Measurements from ENCODE around the gene MYADM.
A peak's percentile ranks its signal among the peaks of the same experiment; 100 is the strongest.

MYADM gene

DNA sequence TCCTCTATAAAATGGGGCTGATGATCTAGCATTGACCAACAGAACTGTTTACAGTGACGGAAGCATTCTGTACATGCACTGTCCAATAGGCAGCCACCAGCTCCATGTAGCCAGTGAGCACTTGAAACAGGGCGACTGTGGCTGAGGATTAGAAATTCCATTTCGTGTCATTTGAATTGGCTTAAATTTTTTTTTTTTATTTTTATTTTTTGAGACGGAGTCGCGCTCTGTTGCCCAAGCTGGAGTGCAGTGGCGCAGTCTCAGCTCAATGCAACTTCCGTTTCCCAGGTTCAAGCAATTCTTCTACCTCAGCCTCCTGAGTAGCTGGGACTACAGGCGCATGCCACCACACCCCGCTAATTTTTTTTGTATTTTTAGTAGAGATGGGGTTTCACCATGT is 17.4 kb downstream of the MYADM start:
- no peak for DNase-seq (ENCODE audit: low spot score)

DNA sequence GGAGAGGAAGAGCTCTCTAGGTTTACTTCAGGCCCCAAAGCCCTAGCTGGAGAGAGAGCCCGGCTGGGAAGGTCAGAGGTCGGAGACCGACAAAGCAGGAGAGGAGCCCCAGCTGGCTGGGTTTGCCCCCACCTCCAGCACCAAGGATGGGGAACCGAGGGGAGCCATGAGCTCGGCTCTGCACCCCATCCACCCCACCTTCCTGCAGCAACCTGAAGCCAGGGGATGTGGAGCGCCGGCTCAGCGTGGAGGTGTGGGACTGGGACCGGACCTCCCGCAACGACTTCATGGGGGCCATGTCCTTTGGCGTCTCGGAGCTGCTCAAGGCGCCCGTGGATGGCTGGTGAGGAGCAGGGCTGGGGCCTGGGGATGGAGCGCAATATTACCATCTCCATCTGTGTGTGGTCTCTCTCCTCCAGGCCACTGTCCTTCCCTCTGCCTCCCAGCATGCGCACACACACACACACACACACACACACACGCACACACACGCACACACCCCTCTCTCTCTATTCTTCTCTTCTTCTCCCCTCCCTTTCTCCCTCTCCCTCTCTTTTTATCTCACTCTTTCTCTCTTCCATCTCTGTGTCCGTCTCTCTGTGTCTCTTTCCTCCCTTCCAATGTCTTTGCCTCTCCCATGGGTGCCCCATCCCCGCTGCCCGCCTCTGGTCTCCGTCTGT is 24.8 kb downstream of the MYADM start:
- no peak for DNase-seq (ENCODE audit: low spot score)

DNA sequence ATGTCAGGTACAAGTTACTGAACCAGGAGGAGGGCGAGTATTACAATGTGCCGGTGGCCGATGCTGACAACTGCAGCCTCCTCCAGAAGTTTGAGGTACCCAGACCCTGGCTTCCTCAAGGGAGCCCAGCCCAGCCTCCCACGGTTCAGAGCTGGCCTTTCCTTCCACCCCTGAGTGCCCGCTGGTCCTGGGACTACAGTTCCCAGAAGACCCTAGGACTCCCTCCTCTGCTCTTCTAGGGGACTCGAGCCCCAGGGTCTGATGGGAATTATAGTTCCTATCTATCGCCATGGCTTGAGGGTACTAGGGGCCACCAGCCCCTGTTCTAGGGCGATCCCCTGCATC is 25.3 kb downstream of the MYADM start:
- DNase-seq (ENCODE audit: low spot score) = no peak

DNA sequence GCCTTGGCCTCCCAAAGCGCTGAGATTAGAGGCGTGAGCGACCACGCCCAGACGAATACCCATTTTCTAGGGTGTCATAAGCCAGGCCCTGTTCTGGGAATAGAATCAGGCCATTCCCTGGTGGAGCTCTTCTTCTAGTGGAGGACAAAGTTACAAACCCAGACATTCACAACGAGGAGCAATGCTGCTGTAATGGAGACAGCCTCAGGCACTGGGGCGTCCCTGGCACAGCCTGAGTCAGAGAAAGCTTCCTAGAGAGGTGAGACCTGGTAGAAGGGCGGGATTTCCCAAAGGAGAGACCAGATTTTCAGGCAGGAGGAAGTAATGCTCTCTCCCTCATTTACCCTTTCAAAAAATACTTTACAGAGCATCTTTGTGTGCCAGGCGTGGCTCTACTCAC is 27.0 kb downstream of the MYADM start:
- DNase-seq (ENCODE audit: low spot score) = no peak

DNA sequence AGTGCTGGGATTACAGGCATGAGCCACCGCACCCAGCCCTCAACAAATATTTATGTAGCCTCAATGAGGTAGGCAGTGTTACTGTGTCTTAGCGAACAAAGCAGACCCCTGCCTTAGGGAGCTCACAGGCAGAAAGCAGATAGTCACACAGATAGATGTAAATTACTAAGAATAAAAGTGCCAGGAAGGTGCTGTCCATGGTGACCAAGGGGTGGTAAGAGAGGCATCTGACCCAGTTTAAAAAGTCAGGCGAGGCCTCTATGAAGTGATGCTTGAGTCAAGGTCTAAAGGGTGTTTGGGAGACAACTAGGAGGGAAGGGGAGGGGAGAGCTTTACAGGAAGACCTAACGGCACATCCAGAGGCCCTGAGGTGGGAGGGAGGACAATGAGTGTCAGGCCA is 29.0 kb downstream of the MYADM start:
- no peak for DNase-seq (ENCODE audit: low spot score)

DNA sequence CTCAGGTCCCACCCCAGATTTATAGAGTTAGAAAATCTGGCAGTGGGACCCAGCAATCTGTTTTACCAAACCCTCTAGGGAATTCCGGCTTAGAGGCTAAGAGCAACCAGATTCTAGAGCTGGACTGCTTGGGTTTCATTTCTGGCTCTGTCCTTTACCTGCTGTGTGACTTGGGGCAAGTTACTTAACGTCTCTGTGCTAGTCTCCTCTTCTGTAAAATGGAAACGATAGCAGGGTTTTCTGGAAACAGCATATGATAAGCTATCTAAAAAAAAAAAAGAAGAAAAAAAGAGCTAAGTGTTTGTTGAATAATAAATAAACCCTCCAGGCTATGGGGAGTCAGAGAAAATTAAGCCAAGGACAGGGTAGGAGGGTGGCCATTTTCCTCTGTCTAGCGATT is 29.8 kb downstream of the MYADM start:
- no peak for DNase-seq (ENCODE audit: low spot score)

DNA sequence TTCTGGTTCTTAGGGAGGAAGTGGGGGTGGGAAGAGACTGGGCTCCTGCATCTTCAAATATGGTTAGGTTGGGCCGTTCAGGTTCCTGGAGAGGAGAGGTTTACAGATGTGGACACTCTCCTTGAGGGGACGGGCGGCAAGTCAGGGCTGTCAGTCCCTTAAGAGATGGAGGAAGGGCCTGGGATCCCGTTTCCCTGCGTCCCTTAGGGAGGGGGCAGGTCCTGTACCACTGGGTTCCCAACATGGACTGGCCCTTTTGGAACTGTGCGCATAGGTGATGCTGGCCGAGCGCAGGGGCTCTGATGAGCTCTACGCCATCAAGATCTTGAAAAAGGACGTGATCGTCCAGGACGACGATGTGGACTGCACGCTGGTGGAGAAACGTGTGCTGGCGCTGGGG is 30.5 kb downstream of the MYADM start:
- no peak for DNase-seq (ENCODE audit: low spot score)

DNA sequence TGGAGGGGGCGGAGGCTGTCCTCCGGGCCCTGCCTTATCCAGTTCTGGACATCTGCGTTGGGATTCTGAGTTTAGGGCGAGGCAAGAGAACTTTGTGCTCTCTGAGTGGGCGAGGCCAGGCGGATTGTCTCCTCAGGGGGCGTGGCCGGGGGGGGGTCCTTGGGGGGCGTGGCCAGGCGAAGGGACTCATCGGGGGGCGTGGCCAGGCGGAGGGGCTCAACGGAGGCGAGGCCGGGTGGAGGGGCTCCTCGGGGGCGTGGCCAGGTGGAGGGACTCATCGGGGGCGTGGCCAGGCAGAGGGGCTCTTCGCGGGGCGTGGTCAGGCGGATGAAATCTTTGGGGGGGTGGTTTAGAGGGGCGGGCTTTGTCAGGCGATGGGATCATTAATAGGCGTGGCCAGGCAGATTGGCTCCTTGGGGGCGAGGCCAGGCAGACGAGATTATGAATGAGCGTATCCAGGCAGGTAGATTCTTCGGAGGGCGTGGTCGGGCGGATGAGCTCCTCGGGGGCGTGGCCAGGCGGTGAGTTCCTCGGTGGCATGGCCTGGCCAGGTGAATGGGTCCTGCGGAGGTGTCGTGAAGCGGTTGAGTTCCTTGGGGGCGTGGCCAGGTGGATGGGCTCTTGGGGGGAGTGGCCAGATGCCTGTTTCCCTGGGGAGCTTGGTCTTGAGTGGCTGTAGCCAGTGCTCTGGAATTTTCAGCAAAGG is 31.1 kb downstream of the MYADM start:
- DNase-seq (ENCODE audit: low spot score) = no peak

DNA sequence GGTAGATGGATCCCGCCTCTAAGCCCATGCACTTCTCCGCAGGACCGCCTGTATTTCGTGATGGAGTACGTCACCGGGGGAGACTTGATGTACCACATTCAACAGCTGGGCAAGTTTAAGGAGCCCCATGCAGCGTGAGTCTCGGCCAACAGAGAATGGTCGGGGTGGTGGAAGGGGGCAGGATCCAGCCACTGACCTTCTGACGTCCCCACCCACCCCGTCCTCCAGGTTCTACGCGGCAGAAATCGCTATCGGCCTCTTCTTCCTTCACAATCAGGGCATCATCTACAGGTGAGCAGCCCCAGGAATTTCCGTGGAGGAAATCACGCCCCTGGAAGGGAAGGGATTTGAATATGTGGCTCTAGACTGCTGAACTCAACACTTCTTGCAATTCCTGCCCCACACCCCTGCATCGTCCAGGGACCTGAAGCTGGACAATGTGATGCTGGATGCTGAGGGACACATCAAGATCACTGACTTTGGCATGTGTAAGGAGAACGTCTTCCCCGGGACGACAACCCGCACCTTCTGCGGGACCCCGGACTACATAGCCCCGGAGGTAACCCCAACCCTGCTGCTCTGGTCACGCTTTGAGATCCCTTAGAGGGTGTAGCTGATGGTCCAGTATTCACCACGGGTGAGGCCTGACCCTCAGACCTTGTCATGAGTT is 32.6 kb downstream of the MYADM start:
- DNase-seq (ENCODE audit: low spot score) = no peak

DNA sequence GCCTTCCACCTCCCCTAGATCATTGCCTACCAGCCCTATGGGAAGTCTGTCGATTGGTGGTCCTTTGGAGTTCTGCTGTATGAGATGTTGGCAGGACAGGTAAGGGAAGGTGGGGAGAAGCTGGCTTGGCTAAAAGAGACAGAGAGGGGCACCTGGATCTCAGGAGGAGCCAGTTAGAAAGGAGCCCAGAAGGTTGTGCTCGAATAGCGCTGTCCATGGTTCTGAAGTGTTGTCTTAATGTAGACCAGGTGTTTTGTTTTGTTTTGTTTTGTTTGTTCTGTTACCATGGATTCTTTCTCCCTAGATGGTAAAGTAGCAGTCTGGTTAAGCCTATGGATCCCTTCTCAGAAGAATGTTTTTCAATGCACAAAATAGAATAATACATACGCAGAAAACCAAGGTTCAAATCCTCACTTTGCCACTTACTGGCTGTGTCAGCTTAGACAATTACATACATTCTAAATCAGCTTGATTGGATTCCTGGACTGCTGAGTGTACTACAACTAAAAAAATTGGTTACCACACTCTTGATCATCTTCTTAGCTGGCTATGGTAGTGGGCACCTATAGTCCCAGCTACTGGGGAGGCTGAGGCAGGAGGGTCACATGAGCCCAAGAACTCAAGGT is 35.5 kb downstream of the MYADM start:
- peak; percentile 35 for DNase-seq (ENCODE audit: low spot score)

DNA sequence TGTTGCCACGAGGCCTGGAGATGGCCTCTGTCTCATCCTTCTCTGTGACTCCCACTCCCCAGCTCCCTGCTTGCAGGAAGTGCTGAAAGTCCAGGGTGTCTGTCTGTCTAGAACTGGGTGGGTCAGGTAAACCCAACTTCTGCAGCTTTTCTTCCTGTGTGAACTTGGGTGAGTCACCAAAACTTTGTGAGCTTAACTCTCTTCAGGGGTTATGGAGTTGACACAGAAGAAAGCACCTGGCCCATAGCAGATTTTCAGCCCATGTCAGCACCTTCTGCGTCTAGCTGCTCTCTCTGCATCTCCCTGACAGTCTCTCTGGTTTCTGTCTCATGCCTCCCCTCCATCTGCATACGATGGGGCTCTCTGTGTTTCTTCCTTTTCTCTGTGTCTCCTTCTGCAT is 37.2 kb downstream of the MYADM start:
- no peak for DNase-seq (ENCODE audit: low spot score)

DNA sequence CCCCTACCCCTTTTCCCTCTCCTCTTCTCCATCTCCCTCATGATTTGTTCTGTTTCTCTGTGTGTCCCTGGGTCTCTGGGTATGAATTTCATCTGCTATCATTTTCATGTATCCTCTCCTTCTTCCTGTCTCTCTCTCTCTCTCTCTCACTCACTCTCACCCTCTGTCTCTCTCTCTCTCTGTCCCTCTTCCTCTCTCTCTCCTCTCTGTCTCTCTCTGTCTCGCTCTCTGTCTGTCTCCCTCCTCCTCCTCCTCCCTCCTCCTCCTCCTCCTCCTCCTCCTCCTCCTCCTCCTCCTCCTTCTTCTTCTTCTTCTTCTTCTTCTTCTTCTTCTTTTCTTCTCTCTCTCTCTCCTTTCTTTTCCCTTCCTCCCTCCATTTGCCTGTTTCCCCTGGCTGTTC is 38.1 kb downstream of the MYADM start:
- DNase-seq (ENCODE audit: low spot score) = no peak

DNA sequence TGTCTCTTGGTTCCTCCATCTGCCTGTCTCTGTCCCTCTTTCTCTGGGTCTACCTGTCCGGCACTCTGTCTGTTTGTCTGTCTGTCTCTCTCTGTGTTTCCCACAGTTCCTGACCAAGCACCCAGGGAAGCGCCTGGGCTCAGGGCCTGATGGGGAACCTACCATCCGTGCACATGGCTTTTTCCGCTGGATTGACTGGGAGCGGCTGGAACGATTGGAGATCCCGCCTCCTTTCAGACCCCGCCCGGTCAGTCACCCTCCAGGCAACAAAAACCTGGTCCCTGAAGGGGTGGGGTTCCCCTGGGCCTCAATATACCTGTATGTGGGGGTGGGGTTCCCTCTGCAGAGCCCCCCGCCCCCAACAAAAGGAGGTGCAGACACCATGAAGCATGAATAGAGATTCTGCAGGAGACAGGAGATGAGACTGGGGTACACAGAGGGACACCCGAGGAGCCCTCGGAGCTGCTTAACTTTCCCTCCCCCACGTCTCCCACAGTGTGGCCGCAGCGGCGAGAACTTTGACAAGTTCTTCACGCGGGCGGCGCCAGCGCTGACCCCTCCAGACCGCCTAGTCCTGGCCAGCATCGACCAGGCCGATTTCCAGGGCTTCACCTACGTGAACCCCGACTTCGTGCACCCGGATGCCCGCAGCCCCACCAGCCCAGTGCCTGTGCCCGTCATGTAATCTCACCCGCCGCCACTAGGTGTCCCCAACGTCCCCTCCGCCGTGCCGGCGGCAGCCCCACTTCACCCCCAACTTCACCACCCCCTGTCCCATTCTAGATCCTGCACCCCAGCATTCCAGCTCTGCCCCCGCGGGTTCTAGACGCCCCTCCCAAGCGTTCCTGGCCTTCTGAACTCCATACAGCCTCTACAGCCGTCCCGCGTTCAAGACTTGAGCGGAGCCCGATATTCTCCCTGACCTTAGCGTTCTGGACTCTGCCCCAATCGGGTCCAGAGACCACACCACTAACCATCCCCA is 38.8 kb downstream of the MYADM start:
- DNase-seq (ENCODE audit: low spot score) = peak; percentile 61

DNA sequence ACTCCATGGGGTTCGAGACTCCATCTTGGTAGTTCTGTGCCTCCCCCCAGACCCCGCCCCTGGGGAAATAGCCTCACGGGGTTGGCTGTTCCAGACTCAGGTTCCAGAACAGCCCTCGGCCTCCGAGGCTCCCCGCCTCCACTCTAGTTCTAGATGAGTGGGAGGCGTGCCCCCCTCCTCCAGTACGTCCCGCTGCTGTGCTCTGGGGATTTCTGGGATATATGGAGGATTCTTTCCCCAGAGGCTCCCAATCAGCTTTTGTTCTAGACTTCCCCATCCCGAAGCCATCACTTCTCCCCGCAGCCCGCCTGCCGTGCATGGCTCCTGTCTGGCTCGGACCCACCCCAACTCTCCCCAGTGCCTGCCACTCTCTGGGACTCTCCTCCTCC is 39.5 kb downstream of the MYADM start:
- DNase-seq (ENCODE audit: low spot score) = no peak

DNA sequence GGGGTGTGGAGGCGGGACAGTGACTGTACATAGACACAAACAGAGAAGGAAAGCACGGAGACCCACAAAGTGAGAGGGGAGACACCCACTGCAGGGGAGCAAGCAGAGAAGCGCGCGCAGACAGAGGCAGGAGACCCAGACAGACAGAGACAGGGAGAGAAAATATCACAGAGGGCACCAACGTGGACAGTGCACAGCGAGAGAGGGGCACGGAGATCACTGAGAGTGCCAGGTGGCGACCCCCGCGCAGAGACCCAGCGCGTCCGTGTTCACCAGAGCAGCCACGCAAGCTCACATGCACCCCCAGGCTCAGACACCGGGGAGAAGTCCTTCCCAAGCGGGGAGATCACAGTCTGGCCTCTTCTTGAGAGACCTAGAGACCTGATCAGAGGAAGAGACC is 40.0 kb downstream of the MYADM start:
- DNase-seq (ENCODE audit: low spot score) = no peak

DNA sequence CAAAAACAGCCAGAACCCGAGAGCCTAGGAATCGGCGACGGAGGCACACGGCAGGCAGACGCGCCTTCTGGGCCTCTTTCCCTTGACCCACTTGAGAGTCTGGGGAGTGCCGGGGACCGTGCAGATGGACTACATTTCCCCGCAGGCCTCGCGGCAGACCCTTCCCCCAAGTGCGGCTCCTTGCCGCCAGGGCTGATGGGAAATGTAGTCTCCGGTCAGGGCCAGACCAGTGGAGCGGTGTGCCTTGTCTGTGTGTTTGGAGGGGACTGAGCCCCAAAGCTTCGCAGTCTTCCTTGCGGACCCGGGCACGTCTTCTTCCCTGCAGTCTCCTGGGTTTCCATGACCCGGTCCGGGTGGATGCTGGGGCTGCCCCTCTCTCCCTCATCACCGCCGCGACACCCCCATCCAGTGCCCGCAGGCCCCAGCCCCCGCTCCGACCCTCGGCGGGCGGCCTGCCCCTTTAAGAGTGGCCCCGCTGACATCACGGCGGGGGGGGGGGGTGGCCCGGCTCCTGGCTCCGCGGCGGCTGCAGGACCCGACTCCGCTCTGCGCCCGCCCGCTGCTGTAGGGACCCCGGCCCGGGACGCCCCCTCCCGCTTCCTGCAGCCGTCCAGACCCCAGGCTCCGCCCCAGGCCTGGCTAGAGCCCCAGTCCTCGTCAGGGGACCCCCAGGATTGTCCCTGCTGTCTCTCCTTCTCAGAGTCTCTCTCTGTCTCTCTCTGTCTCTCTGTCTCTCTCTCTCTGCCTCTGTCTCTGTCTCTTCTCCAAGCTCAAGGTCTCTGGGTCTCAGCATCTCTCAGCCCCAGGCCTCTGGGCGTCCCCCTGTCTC is 40.6 kb downstream of the MYADM start:
- DNase-seq (ENCODE audit: low spot score) = peak; percentile 75

DNA sequence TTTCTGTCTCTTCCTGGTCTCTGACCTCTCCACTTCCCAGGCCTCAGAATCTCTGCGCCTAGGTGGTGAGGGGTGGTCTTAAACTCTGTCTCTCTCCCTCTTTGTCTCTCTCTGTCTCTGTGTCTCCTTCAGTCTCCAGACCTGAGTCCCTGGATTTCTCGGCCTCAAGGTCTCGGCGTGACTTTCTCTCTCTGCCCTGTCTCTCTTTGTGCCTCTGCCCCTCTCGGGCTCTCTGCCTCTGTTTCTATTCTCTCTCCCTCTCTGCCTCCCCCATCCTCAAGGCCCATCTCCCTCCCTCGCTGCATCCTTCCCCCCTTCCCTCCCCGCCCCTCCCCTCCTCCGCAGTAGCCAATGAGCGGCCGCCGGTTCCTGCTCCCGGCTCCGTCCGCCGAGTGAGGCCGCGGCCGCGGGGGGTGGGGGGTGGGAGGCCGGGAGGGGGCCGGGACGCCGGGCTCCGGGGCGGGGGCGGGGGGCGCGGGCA is 41.3 kb downstream of the MYADM start, which contains the start of gene CACNG7:
Gene CACNG7, plus strand, starts transcription at position 344 of the 481 bp plus-strand sequence. CDS start 3,554 bp downstream, outside the sequence.
- no peak for DNase-seq (ENCODE audit: low spot score)

DNA sequence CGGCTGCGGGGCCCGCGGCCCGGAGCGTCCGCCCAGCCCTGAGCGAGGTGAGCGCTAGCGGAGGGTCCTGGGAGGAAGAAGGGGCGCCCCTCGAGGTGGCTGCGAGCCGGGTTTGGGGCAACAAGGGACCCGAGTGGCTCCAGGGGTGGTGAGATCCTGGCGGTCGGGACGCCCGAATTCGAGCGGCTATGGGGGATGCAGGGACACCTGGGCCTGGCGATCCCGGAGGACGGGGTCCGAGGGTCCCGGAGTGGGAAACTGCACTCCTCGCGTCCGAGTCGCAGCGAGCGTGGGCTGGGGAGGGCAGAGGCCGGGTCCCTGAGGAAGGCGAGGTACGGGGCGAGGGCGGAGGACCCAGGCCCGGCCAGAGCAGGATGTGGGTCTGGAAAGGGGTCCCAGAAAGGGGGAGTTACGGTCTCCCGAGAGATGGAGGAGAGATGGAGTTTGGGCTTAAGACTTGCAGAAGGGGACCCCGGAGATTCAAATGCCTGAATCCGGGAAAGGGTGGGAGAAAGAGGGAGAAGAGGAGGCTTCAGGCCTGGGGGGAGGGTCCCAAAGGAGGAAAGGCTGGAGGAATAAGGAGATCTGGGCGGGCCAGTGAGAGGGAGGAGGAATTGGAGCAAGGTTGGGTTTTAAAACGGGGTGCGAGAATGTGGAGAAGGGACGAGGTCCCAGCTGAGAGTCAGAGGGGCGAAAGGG is 41.9 kb downstream of the MYADM start:
- no peak for DNase-seq (ENCODE audit: low spot score)

DNA sequence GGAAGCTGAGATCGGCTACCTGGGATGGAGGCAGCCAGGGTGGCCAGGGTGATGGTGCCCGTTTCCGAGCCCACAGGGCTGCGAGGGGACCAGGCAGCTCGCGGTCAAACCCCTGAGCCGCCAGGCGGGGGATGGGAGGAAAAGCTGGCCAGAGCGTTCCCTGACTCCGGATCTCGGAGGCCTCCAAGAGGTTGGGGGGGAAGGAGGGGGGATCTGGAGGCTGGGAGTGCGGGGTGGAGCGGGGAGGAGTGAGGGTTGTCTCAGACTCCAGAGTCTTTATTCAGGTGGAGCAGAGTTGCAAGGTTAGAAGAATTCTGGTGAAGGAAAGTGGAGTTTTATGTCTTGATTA is 42.5 kb downstream of the MYADM start:
- no peak for DNase-seq (ENCODE audit: low spot score)

DNA sequence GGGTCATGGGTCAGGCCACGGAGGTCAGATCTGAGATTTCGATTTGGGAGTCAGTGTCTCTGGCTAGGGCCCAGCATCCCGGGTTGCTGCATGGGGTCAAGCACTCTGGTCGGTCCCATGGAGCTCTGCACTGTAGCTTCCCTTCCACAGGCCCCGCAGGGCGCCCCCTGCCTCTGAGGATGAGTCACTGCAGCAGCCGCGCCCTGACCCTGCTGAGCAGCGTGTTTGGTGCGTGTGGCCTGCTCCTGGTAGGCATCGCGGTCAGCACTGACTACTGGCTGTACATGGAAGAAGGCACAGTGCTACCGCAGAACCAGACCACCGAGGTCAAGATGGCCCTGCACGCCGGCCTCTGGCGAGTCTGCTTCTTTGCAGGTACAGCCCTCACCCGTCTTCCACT is 45.0 kb downstream of the MYADM start:
- DNase-seq (ENCODE audit: low spot score) = peak; percentile 15

All from activated CD4-positive, alpha-beta T cell treated with anti-CD3 and anti-CD28 coated beads, Interleukin-2, Interleukin-4, amounts not matched to agents 100 ng/mL and 50 ng/mL, durations not matched to agents 16 hours and 8 hours (primary cell).